GM23338 (cell line): Measurements from ENCODE around the gene DDAH2. TPM values are rescaled to one million over a fixed set of nuclear protein-coding genes. Genes with fewer than 3 reads are reported as not detected.
A peak's percentile ranks its signal among the peaks of the same experiment; 100 is the strongest.

Experiments used
- ATAC-seq: fragments of 200-7000 bp; cut with Tn5 transposase; 3 replicates; pipeline ENCODE4 v1.9.1; 2020
- DNase-seq: peaks from one replicate; pipeline ENCODE4 v3.0.0-alpha.2; 2015; ENCODE audit warnings: low spot score
- H2AFZ ChIP-seq: fragments of 200-600 bp; sonication (generic); 2 replicates; pipeline ENCODE4 v1.8.0; 2016; ENCODE audit warnings: antibody characterized with exemption, mild to moderate bottlenecking, moderate library complexity
- H3F3A ChIP-seq: fragments of 200-600 bp; sonication (generic); replicated peaks from 2 replicates; pipeline ENCODE4 v1.8.0; 2017; ENCODE audit warnings: antibody characterized with exemption, mixed run types, low read depth
- H3K27ac ChIP-seq: fragments of 200-600 bp; sonication (generic); 2 replicates; pipeline ENCODE4 v1.6.1; 2016; ENCODE audit warnings: low read depth
- H3K27me3 ChIP-seq: fragments of 200-600 bp; sonication (generic); 2 replicates; pipeline ENCODE4 v1.8.0; 2016; ENCODE audit warnings: mild to moderate bottlenecking, mixed run types, moderate library complexity; ENCODE audit not compliant: insufficient read depth
- H3K36me3 ChIP-seq: fragments of 200-600 bp; sonication (generic); 2 replicates; pipeline ENCODE4 v1.8.0; 2016; ENCODE audit warnings: mild to moderate bottlenecking; ENCODE audit not compliant: insufficient read depth
- H3K4me1 ChIP-seq: fragments of 200-600 bp; sonication (generic); 2 replicates; pipeline ENCODE4 v1.8.0; 2016; ENCODE audit warnings: mild to moderate bottlenecking, moderate library complexity; ENCODE audit not compliant: insufficient read depth
- H3K4me2 ChIP-seq: fragments of 200-600 bp; sonication (generic); 2 replicates; pipeline ENCODE4 v1.7.1; 2017; ENCODE audit warnings: mixed run types
- H3K4me3 ChIP-seq: fragments of 200-600 bp; sonication (generic); 2 replicates; pipeline ENCODE4 v1.6.1; 2016; ENCODE audit warnings: mixed run types
- H3K79me2 ChIP-seq: fragments of 200-600 bp; sonication (generic); replicated peaks from 2 replicates; pipeline ENCODE4 v1.8.0; 2017; ENCODE audit warnings: mild to moderate bottlenecking; ENCODE audit not compliant: insufficient read depth
- H3K9me2 ChIP-seq: fragments of 200-600 bp; sonication (generic); 2 replicates; pipeline ENCODE4 v1.8.0; 2017; ENCODE audit not compliant: insufficient read depth
- H4K20me1 ChIP-seq: fragments of 200-600 bp; sonication (generic); replicated peaks from 2 replicates; pipeline ENCODE4 v1.8.0; 2017; ENCODE audit warnings: mild to moderate bottlenecking; ENCODE audit not compliant: insufficient read depth
- H3K27ac Mint-ChIP-seq: 2 replicates; pipeline ENCODE4 v1.8.0; 2020; ENCODE audit warnings: inconsistent platforms, mild to moderate bottlenecking, moderate library complexity, mixed read lengths
- H3K27me3 Mint-ChIP-seq: 3 replicates; pipeline ENCODE4 v1.8.0; 2022; ENCODE audit warnings: low read depth, mild to moderate bottlenecking, moderate library complexity, mixed read lengths, inconsistent platforms; ENCODE audit not compliant: insufficient read depth, poor library complexity
- H3K36me3 Mint-ChIP-seq: 3 replicates; pipeline ENCODE4 v1.8.0; 2021; ENCODE audit warnings: low read depth, mild to moderate bottlenecking, inconsistent platforms, moderate library complexity, mixed read lengths
- H3K4me1 Mint-ChIP-seq: 3 replicates; pipeline ENCODE4 v1.8.0; 2020; ENCODE audit warnings: mild to moderate bottlenecking, inconsistent platforms, mixed read lengths
- H3K4me3 Mint-ChIP-seq: 3 replicates; pipeline ENCODE4 v1.8.0; 2021; ENCODE audit warnings: moderate library complexity, mild to moderate bottlenecking, inconsistent platforms, mixed read lengths
- H3K9me3 Mint-ChIP-seq: 3 replicates; pipeline ENCODE4 v1.8.0; 2020; ENCODE audit warnings: moderate library complexity, mild to moderate bottlenecking, inconsistent platforms, mixed read lengths
- CREB1 ChIP-seq: fragments of 250-450 bp; sonication (Bioruptor Pico); IDR thresholded peaks from 2 replicates; pipeline ENCODE4 v1.5.0; 2020; ENCODE audit warnings: low read depth, mild to moderate bottlenecking, moderate library complexity
- CTCF ChIP-seq, 2 experiments: fragments of 200-600 bp in 1 of 2; sonication (generic) in 1 of 2; conservative IDR thresholded peaks; 2 replicates each; pipeline versions ENCODE4 v1.5.1 to v1.6.1; 2016 to 2017; ENCODE audit warnings: antibody characterized with exemption in 2 of 2, low read depth in 2 of 2, mild to moderate bottlenecking in 2 of 2, moderate library complexity in 1 of 2
- ETS1 ChIP-seq: IDR thresholded peaks from 2 replicates; pipeline ENCODE4 v1.6.1; 2016; ENCODE audit warnings: antibody characterized with exemption
- EZH2 ChIP-seq: fragments of 200-600 bp; sonication (generic); IDR thresholded peaks from one replicate; pipeline ENCODE4 v1.8.0; 2017; ENCODE audit warnings: antibody characterized with exemption, mild to moderate bottlenecking, low read depth; ENCODE audit not compliant: unreplicated experiment
- EZH2phosphoT487 ChIP-seq: fragments of 200-600 bp; sonication (generic); IDR thresholded peaks from one replicate; pipeline ENCODE4 v1.8.1; 2018; ENCODE audit warnings: antibody characterized with exemption; ENCODE audit not compliant: unreplicated experiment
- JUNB ChIP-seq: IDR thresholded peaks from one replicate; pipeline ENCODE4 v1.6.1; 2016; ENCODE audit warnings: antibody characterized with exemption; ENCODE audit not compliant: unreplicated experiment
- NANOG ChIP-seq: IDR thresholded peaks from 2 replicates; pipeline ENCODE4 v1.6.1; 2016; ENCODE audit warnings: antibody characterized with exemption, borderline replicate concordance
- POLR2AphosphoS5 ChIP-seq: IDR thresholded peaks from 2 replicates; pipeline ENCODE4 v1.6.1; 2016; ENCODE audit warnings: antibody characterized with exemption, low read depth
- STAT1 ChIP-seq: IDR thresholded peaks from one replicate; pipeline ENCODE4 v1.6.1; 2016; ENCODE audit warnings: antibody characterized with exemption; ENCODE audit not compliant: unreplicated experiment
- ZNF114 ChIP-seq: fragments of 250-450 bp; sonication (Bioruptor Pico); IDR thresholded peaks from 2 replicates; pipeline ENCODE4 v1.5.0; 2020; ENCODE audit warnings: mild to moderate bottlenecking, moderate library complexity
- ZNF331 ChIP-seq: fragments of 250-450 bp; sonication (Bioruptor Pico); IDR thresholded peaks from 2 replicates; pipeline ENCODE4 v1.5.0; 2020; ENCODE audit warnings: low read depth, mild to moderate bottlenecking, moderate library complexity
- ZNF462 ChIP-seq: fragments of 250-450 bp; sonication (Bioruptor Pico); IDR thresholded peaks from 2 replicates; pipeline ENCODE4 v1.5.0; 2020; ENCODE audit warnings: mild to moderate bottlenecking, moderate library complexity
- polyA plus RNA-seq: library from polyadenylated mRNA; unstranded; fragments of >200 nt; fragmentation: Nextera tagmentation; extraction: Ambion mirVana; gene quantifications from 2 replicates; pipeline ENCODE4 v1.2.1, GENCODE V29; 2016
- total RNA-seq: library from RNA; depleted of rRNA; stranded (reverse); fragments of >200 nt; shearing (Covaris generic); gene quantifications from 2 replicates; pipeline ENCODE4 v1.2.3, GENCODE V29; 2014

DDAH2 gene
- total and polyA plus RNA-seq, 2 experiments from 2014 or later = 58.7 to 65.1 TPM

GRCh38 chr6:31702819-31703716 is 26.0 kb downstream of the DDAH2 start, which contains the start of gene ABHD16A:
Gene ABHD16A (minus strand): TSS chr6:31703324. CDS start chr6:31703281, 43 bp downstream.
- H3K9me2 ChIP-seq = no peaks in the 10 kb centered on the region
- no peaks in the 10 kb centered on the region for H3K27me3 ChIP-seq
- H3F3A ChIP-seq = peaks cover 3% of the 10 kb centered on the region; the same call in 1 of the 2 replicates
- peaks cover 5% of the 10 kb centered on the region; the same call in 1 of the 2 replicates for H3K4me1 ChIP-seq
- H3K4me1 Mint-ChIP-seq = peaks cover 10% of the 10 kb centered on the region
- peak within 1 kb of the TSS; percentile 90 for H2AFZ ChIP-seq
- ATAC-seq = peak; percentile 95
- peaks cover 3% of the 10 kb centered on the region; the same call in 1 of the 2 replicates for H4K20me1 ChIP-seq
- no peaks in the 10 kb centered on the region for H3K36me3 ChIP-seq
- TF ChIP-seq NANOG (no peak), CREB1 (CRISPR knock-in tag) (peak; percentile 88), ZNF331 (CRISPR knock-in tag) (no peak), EZH2phosphoT487 (no peak), JUNB (no peak), CTCF (conservative IDR thresholded peaks at IDR 0.05; ENCODE audit: low read depth in 2 of 2) (no peak), EZH2 (no peak), ZNF114 (CRISPR knock-in tag) (no peak), POLR2AphosphoS5 (peak; percentile 85), ETS1 (peak; percentile 63; the same call in 1 of the 2 replicates)
- peaks cover 4% of the 10 kb centered on the region; the same call in 2 of the 3 replicates for H3K36me3 Mint-ChIP-seq
- H3K27me3 Mint-ChIP-seq = peaks cover 11% of the 10 kb centered on the region
- peak within 1 kb of the TSS; percentile 80 for H3K4me3 ChIP-seq
- peaks cover 14% of the 10 kb centered on the region for H3K79me2 ChIP-seq
- H3K9me3 Mint-ChIP-seq = no peaks in the 10 kb centered on the region
- DNase-seq = peak; percentile 99
- peak within 1 kb of the TSS; percentile 86 for H3K4me2 ChIP-seq
- H3K27ac ChIP-seq = peak within 1 kb of the TSS; percentile 89
- H3K27ac Mint-ChIP-seq = peak within 1 kb of the TSS; percentile 95
- H3K4me3 Mint-ChIP-seq = peak within 1 kb of the TSS; percentile 96

GRCh38 chr6:31702405-31702818 is 26.7 kb downstream of the DDAH2 start:
- peak overlapping the region; percentile 89; the same call in 1 of the 2 replicates for H3K27ac ChIP-seq
- H3K36me3 ChIP-seq = no peaks in the 10 kb centered on the region
- peak overlapping the region; percentile 86 for H3K4me2 ChIP-seq
- peak overlapping the region; percentile 80 for H3K4me3 ChIP-seq
- H3K36me3 Mint-ChIP-seq = peaks cover 8% of the 10 kb centered on the region; the same call in 2 of the 3 replicates
- H3K4me1 ChIP-seq = peaks cover 5% of the 10 kb centered on the region; the same call in 1 of the 2 replicates
- no peaks in the 10 kb centered on the region for H3K9me3 Mint-ChIP-seq
- ATAC-seq (peak; percentile 41), DNase-seq (no peak)
- H3K79me2 ChIP-seq = peaks cover 14% of the 10 kb centered on the region
- peaks cover 3% of the 10 kb centered on the region; the same call in 1 of the 2 replicates for H3F3A ChIP-seq
- H3K4me3 Mint-ChIP-seq = peak overlapping the region; percentile 96
- no peaks in the 10 kb centered on the region for H3K9me2 ChIP-seq
- peaks cover 10% of the 10 kb centered on the region for H3K4me1 Mint-ChIP-seq
- H3K27ac Mint-ChIP-seq = peak overlapping the region; percentile 95
- peaks cover 10% of the 10 kb centered on the region for H3K27me3 Mint-ChIP-seq
- no peaks in the 10 kb centered on the region for H3K27me3 ChIP-seq
- peaks cover 3% of the 10 kb centered on the region; the same call in 1 of the 2 replicates for H4K20me1 ChIP-seq
- peak overlapping the region; percentile 80 for H2AFZ ChIP-seq
- TF ChIP-seq STAT1 = no peak
- no peak for TF ChIP-seq ZNF462 (CRISPR knock-in tag)
